ENCODE measurements around the gene SHOX. TPM values are rescaled to one million over a fixed set of nuclear protein-coding genes. Genes with fewer than 3 reads are reported as not detected.

Gene SHOX
- total RNA-seq, 2 donors from 2014 or later = not detected

GRCh38 chrX:630007-630611 is 482 bp upstream of the SHOX start:
- peaks cover 0 to 6% of the 10 kb centered on the region in 2 donors for H3K36me3 Mint-ChIP-seq
- peaks cover 7 to 8% of the 10 kb centered on the region in 2 donors for H3K9me3 Mint-ChIP-seq
- ATAC-seq = no peak
- H3K27ac Mint-ChIP-seq = no peak overlapping the region
- DNase-seq (ENCODE audit: low spot score in 2 of 2) = no peak

- H3K36me3 Mint-ChIP-seq = no peaks in the 10 kb centered on the region
- ATAC-seq = no peak
- DNase-seq (ENCODE audit: low spot score in 2 of 2) = no peak
- peaks cover 2 to 3% of the 10 kb centered on the region in 2 donors for H3K9me3 Mint-ChIP-seq
- peak overlapping the region in 1 of 2 donors; percentile 47 for H3K27ac Mint-ChIP-seq
Observed at GRCh38 chrX:631802-632365, 1.3 kb downstream of the SHOX start.

- peaks cover 0 to 3% of the 10 kb centered on the region in 2 donors for H3K9me3 Mint-ChIP-seq
- peak in 1 of 2 donors; percentile 16 for DNase-seq (ENCODE audit: low spot score in 2 of 2)
- H3K27ac Mint-ChIP-seq = no peak overlapping the region
- H3K36me3 Mint-ChIP-seq = no peaks in the 10 kb centered on the region
- ATAC-seq = no peak
Observed at GRCh38 chrX:632366-633042, 1.9 kb downstream of the SHOX start.

GRCh38 chrX:633043-633984 is 2.7 kb downstream of the SHOX start:
- Mint-ChIP-seq H3K27ac (peak overlapping the region in 1 of 2 donors; percentile 65), H3K36me3 (peaks cover 0 to 7% of the 10 kb centered on the region in 2 donors), H3K9me3 (peaks cover 0 to 3% of the 10 kb centered on the region in 2 donors)
- no peak for ATAC-seq
- no peak for DNase-seq (ENCODE audit: low spot score in 2 of 2)

GRCh38 chrX:633985-634958 is 3.7 kb downstream of the SHOX start:
- DNase-seq (ENCODE audit: low spot score in 2 of 2) (no peak), ATAC-seq (no peak)
- Mint-ChIP-seq H3K36me3 (peaks cover 0 to 7% of the 10 kb centered on the region in 2 donors), H3K27ac (peak overlapping the region in 1 of 2 donors; percentile 65), H3K9me3 (no peaks in the 10 kb centered on the region)

- no peak for ATAC-seq
- DNase-seq (ENCODE audit: low spot score in 2 of 2) = no peak
- H3K36me3 Mint-ChIP-seq = peaks cover 0 to 7% of the 10 kb centered on the region in 2 donors
- H3K27ac Mint-ChIP-seq = peak overlapping the region in 1 of 2 donors; percentile 60
- H3K9me3 Mint-ChIP-seq = no peaks in the 10 kb centered on the region
Observed at GRCh38 chrX:635428-636090, 5.0 kb downstream of the SHOX start.

- Mint-ChIP-seq H3K9me3 (no peaks in the 10 kb centered on the region), H3K27ac (peak overlapping the region in 1 of 2 donors; percentile 4), H3K36me3 (peaks cover 0 to 7% of the 10 kb centered on the region in 2 donors)
- ATAC-seq (no peak), DNase-seq (ENCODE audit: low spot score in 2 of 2) (no peak)
Observed at GRCh38 chrX:636981-637659, 6.5 kb downstream of the SHOX start.

- Mint-ChIP-seq H3K9me3 (no peaks in the 10 kb centered on the region), H3K36me3 (peaks cover 0 to 7% of the 10 kb centered on the region in 2 donors), H3K27ac (peak overlapping the region in 1 of 2 donors; percentile 4)
- ATAC-seq (no peak), DNase-seq (ENCODE audit: low spot score in 2 of 2) (no peak)
Observed at GRCh38 chrX:637660-638481, 7.3 kb downstream of the SHOX start.

GRCh38 chrX:638482-639131 is 8.0 kb downstream of the SHOX start:
- Mint-ChIP-seq H3K9me3 (no peaks in the 10 kb centered on the region), H3K36me3 (peaks cover 0 to 7% of the 10 kb centered on the region in 2 donors), H3K27ac (no peak overlapping the region)
- ATAC-seq (no peak), DNase-seq (ENCODE audit: low spot score in 2 of 2) (no peak)

- Mint-ChIP-seq H3K27ac (no peak overlapping the region), H3K36me3 (peaks cover 0 to 7% of the 10 kb centered on the region in 2 donors), H3K9me3 (no peaks in the 10 kb centered on the region)
- no peak for ATAC-seq
- DNase-seq (ENCODE audit: low spot score in 2 of 2) = no peak
Observed at GRCh38 chrX:639151-639550, 8.6 kb downstream of the SHOX start.

- ATAC-seq (no peak), DNase-seq (ENCODE audit: low spot score in 2 of 2) (no peak)
- Mint-ChIP-seq H3K9me3 (no peaks in the 10 kb centered on the region), H3K36me3 (peaks cover 0 to 7% of the 10 kb centered on the region in 2 donors), H3K27ac (no peak overlapping the region)
Observed at GRCh38 chrX:640641-641040, 10.1 kb downstream of the SHOX start.

- Mint-ChIP-seq H3K9me3 (no peaks in the 10 kb centered on the region), H3K36me3 (peaks cover 0 to 7% of the 10 kb centered on the region in 2 donors), H3K27ac (no peak overlapping the region)
- no peak for ATAC-seq
- DNase-seq (ENCODE audit: low spot score in 2 of 2) = no peak
Observed at GRCh38 chrX:641671-642435, 11.3 kb downstream of the SHOX start.

All from activated naive CD4-positive, alpha-beta T cell treated with anti-CD3 and anti-CD28 coated beads, Interleukin-2, amount 50 U/mL, for 72 hours (primary cell).